NK-92 treated with Interleukin-12 subunit alpha and Interleukin-12 subunit beta, amount 100 ng/mL, for 24 hours (cell line): ENCODE results near the gene FNDC1.
"Not testable (repeated sequence)": the region's sequence is repeated elsewhere in the genome, so short reads cannot be mapped to it uniquely, and the experiment has no call there.

ENCODE experiments used
- DNase-seq: peaks from one replicate; lab custom pipeline; 2025; lab: John Stamatoyannopoulos, UW

Gene FNDC1

DNA sequence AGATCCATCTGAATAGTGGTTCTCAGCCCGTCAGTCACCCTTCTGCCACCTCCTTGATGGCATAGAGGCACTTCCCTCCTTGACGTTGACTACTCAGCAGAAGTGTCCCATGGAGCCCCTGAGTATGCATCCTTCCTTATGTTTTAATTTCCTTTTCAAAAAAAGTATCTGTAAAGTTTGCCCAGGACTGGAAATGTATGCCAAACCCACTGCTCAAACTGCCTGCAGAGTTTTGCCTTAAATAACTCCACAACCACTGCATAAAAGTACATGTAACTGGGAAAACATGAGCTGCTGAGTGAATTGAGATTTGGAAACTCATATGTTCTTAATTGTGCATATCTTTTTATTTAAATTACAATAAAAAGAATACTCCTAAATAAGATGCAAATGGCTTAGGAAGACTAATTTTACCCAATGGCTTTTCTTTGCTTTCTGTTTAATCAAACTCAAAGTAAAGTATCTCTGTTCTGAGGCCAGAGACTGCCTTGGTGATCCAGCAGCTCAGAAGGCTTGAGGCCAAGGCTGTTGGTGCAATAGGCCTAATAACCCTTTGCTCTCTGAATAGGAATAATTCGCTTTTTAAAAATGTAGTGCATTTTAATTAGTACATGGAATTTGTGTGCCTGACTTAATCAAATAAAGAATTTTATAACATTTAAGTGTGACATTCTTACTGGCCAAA, 90.4 kb downstream of the FNDC1 start:
- no peak for DNase-seq

DNA sequence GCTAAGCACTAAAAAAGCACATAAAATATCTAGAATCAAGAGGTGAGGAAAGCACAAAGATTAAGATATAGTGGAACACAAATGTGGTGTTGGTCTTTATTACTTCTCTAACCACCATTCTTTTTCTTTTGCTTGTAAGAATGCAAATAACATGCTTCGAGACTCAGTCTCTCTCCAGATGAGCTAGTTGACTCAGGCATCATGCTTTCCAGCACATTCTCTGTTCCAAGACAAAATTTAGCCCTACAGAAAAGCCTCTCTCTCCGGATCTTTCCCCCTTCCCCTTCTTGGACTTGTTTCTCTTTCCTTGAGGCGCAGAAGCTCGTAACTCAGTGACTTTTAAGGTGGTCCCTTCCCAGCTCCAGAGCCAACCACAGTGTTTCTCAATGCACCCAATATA, 91.0 kb downstream of the FNDC1 start:
- DNase-seq = no peak

DNA sequence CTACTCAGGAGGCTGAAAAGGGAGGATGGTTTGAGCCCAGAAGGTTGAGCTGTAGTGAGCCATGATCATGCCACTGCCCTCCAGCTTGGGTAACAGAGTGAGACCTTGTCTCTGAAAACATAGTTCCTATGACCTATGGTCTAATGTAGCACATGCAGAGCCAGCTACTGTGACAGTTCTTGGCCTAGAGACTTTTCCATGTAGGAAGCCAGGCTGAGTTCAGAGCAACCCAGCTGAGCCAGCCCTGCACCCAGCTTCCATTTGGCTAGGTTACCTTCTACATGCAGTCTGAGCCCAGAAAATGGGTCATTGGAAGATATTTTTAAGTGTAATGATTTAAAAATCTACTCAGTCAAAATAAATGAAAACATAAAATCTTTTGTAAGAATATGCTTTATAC, 92.8 kb downstream of the FNDC1 start:
- no peak for DNase-seq

DNA sequence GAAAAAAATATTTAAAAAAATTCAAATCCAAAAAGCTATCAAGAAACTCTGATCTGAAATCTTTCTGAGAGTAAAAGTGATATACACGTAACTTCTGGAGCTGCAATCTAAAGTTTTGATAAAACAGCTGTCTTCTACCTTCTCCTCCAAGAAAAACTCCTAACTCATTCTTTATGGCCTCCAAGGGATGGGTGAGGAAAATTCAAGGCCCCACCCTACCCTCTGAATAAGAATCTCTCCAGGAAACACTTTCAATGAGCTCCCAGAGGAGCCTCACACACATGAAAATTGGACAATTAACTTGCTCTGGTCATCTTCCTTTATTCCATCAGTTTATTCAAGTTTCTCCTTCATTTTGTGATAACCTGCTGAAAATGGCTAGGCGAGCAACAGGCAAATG, 93.4 kb downstream of the FNDC1 start:
- no peak for DNase-seq

DNA sequence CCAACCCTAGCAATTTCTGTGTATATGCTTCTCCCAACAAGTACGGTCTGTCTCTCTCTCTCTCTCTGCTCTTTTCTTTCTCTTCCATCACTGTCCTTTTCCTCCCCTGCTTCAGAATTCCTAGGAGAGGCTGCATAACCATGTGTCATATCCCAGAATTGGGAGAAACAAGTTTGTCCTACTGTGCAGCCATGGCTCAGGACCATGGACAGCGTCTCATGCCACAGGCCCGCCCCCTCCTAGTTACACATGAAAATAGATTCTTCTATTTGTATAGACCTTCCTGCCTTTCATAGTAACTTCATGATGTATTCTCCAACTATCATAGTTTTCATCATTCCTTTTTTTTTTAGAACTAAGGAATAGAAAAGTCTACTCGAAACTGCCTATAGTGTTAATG, 98.0 kb downstream of the FNDC1 start:
- DNase-seq = no peak

DNA sequence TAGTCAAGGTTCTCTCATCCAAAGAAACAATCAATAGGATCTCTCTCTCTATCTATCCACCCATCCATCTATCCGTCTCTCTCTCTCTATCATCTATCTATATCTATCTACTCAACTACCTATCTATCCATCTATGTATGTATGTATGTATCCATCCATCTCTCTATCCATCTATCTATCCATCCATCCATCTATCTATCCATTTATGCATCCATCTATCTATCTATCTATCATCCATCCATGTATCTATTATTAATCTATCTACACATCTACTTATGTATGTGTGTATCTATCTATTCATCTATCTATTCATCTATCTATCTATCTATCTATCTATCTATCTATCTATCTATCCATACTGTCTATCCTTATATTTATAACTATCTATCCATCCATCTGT, 99.3 kb downstream of the FNDC1 start:
- DNase-seq = no peak

DNA sequence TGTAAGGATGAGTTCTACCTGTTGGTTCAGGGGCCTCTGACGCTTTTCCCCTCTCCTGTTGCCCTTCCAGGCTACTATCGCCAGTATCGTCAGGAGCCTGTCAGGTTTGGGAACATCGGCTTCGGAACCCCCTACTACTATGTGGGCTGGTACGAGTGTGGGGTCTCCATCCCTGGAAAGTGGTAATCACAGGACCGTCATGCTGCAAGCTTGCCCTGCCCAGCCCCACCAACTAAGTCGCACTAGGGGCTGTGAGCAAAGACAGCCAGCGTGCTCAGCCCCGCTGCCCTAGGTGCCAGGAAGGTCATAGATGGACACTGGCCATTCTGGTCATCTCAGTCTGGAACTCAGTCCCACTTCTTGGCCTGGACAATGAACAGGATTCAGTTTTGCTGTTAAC, 102.1 kb downstream of the FNDC1 start:
- no peak for DNase-seq

DNA sequence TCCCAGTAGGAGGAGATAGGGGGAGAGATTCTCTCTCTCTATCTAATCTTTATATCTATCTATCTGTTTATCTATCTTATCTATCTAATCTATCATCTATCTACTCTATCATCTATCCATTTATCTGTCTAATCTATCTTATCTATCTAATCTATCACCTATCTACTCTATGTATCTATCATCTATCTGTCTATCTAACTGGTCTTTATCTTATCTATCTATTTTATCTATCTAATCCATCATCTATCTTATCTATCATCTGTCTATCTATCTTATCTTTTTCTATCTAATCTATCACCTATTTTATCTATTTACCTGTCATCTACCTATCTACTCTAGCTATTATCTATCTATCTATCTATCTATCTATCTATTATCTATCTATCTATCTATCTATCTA, 109.4 kb downstream of the FNDC1 start:
- no peak for DNase-seq

DNA sequence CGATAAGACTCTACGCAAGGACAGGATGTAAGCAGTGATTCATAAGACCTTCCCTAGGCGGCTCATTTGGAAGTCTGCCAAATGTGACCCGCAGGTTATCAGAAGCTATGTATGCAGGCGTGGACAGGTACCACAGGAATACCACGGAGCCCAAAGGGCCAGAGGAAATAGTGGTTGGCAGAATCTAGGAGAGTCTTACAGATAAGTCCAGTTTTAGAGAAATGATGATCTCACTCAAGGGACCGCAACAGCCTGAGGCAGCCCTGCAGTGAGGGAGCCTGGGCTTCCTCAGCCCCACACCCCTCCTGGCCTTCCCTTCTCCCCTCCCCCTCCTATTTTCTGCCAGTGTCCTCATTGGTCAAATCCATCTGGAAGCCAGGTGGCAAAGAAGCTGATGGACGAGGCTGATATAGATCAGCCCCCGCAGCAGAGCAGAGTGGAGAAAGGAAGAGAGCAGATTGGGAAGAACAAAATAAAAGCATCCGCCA, 110.6 kb downstream of the FNDC1 start:
- DNase-seq = no peak

DNA sequence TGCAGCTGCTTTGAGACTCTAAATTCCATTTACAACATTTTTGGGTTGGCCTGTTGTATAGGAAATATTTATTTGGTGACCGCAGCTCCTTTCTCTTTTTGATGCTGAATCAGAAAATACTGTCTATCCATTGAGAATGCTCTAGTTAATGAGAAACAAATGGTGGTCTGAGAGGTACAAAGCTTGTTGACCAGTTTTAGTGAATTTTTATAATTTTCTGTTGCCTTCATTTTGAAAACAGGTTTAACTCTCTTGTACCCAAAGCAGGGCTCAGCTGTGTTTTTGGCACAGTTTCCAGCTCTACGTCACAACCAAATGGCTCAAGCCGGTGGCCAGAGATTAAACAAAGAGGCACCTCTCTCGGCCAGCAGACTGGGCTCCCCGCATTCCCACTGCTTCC, 113.2 kb downstream of the FNDC1 start:
- DNase-seq = no peak

DNA sequence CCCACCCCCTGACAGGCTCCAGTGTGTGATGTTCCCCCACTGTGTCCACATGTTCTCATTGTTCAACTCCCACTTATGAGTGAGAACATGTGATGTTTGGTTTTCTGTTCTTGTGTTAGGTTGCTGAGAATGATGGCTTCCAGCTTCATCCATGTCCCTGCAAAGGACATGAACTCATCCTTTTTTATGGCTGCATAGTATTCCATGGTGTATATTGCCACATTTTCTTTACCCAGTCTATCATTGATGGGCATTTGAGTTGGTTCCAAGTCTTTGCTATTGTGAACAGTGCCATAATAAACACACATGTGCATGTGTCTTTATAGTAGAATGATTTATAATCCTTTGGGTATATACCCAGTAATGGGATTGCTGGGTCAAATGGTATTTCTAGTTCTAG, 115.5 kb downstream of the FNDC1 start:
- DNase-seq = not testable (repeated sequence)

DNA sequence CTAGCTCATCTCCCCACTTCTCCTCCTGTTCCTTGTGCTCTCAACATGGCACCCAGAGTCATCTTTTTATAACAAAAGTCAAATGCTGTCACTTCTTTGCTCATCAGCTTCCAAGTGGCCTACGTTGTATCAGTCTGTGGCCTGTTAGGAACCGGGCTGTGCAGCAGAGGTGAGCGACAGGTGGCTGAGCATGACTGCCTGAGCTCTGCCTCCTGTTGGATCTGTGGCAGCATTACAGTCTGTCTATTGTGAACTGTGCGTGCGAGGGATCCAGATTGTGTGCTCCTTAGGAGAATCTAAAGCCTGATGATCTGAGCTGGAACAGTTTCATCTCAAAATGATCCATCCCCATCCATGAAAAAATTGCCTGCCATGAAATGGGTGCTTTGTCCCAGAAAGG, 129.6 kb downstream of the FNDC1 start:
- no peak for DNase-seq

DNA sequence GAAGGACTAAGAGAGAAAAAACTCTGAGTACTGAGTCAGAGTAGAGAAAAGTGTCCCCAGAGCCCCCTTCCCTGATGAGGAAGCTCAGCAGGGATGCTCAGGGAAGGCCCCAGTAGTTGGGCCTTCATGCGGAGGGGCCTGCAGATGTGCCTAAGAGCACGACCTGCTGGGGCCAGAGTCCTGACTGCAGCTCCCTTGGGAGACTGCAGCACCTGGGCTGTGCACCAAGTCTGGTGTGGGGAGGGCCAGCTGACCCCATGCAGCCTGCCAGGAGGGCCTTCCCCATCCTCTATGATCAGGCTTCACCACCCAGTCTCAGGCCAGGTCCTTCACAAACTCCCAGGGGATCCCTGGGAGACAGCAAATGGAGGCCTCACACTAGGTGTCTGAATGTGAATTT, 130.4 kb downstream of the FNDC1 start:
- no peak for DNase-seq

DNA sequence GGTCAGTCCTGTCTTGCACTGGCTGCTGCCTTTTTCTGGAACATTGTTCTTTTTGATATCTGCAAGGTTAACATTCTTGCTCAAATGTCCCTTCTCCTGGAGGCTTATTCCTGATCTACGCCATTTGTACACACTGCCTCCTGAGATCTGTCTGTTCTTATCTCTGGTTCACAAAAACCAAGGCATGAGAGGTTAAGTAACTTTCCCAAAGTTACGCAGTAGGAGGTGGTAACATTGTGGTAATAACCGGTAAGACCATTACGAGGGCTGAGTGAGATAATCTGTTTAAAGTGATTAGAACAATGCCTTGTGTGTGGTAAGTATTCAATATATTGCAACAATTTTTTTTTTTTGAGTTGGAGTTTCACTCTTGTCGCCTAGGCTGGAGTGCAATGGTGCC, 132.1 kb downstream of the FNDC1 start:
- no peak for DNase-seq

DNA sequence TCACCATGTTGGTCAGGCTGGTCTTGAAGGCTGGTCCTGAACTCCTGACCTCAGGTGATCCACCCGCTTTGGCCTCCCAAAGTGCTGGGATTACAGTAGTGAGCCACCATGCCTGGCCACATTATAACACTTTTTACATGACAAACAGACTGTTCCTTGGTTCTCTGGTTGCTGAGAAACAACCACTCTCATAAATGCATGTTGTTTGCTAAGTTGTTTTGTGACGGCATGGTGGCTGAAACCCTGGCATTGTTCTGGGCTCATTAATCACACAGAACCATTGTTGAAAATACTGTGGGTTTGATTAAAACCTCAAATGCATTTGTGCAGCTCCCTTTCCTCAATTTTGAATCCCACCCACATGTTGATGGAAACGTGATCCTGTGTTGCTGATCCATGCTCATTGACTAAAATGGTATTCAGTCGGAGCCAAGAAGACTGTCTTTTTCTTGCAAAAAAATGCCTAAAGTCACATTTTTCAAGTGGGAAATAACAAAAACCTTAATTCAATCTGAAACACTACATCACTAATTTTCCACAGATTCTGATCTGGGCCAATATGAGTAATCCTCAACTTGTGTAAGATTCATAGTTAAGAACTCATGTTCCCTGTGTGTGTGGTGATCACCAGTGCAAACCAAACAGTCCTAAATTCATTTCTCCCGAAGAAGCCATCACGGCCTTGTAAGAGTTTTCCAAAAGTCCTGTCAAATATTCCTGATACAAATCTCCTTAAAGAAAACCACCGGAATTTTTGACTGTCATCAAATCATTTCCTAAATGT, 132.8 kb downstream of the FNDC1 start:
- DNase-seq = no peak

DNA sequence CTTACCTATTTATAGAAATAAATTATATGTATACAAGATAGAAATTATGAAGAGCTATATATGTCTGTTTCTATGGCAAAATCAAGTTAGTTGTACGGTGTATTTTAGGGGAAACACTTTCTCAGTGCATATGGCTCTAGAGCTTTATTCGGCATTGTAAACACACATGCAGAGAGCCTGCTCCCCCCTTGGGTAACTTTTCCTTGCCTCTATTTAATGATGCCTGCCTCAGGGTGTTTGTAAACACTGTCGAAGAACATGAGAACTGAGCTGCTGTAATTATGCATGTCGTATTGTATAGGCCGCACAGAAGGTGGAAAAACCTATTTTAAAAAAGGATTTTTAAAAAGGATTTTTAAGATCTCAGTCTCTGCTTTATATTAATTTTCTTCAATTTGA, 133.4 kb downstream of the FNDC1 start:
- no peak for DNase-seq

DNA sequence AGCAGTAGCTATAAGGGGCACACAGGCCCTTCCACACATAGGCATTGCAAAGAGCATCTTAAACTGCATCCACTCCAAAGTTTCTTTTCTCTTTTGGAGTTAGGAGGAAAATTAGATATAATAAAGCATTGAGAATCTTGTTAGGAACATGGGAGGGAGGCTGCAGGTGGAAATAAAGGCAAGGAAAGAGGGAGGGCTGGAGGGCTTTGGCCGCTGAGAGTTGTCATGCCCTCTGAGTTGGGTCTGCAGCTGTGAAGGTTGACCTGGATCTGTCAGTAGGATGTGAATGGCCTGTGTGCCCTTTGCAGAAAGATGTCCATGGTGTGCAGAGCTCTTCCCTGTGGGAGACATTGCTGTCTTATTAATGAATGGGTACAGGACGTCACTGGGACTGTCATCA, 134.0 kb downstream of the FNDC1 start:
- no peak for DNase-seq

DNA sequence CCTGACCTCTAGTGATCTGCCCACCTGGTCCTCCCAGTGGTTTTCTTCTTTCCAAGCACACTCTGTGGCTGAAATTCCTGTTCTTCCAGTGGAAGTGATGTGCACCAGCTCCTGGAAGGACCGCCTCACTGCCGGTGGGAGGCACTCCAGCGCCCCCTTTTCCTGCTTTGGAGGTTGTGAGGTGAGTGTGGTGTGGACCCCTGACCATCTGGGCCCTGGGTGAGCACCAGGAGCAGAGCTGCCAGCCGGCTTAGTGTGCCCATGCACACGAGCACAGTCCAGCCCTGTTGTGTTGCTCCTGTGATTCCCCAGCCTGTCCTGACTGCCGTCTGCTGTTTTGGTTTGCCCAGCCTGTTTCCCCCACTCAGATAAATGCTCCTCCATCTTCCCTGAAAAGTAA, 134.6 kb downstream of the FNDC1 start:
- DNase-seq = no peak

DNA sequence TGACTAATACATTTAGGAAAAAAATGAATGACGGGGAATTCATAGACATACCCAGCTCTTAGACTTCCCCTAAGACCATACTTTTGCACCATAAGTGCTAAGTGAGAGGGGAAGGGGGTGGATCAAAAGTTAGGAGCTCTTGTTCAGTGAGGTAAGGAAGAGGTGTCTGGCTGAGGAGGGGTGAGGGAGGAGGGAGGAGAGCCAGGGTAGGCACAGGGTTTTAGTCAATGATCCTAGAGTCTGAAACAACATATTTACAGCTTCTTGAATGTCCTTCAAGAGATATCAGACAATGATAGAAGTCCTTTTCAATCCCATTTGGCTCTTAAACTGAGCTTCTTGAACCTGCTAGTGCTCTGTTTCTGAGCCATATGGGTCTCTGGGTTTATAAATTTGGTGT, 135.4 kb downstream of the FNDC1 start:
- DNase-seq = no peak

DNA sequence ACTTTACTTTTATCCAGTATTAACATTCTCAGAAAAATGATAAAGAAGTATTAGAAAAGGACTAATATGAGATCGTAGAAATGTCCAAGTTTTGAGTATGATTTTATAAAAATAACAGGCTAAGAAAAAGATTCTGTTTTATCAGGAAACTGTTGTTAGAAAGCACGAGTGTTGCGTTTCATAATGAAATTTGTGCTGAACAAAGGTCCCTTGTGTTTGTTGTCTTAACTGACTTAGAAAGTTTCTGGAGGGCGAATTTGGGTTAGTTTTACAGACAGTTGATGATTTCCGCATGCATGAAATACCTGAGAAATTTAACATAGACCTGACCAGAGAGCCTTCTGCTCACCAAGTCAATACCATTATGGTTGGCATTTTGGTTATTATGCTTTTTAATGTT, 136.0 kb downstream of the FNDC1 start:
- no peak for DNase-seq

DNA sequence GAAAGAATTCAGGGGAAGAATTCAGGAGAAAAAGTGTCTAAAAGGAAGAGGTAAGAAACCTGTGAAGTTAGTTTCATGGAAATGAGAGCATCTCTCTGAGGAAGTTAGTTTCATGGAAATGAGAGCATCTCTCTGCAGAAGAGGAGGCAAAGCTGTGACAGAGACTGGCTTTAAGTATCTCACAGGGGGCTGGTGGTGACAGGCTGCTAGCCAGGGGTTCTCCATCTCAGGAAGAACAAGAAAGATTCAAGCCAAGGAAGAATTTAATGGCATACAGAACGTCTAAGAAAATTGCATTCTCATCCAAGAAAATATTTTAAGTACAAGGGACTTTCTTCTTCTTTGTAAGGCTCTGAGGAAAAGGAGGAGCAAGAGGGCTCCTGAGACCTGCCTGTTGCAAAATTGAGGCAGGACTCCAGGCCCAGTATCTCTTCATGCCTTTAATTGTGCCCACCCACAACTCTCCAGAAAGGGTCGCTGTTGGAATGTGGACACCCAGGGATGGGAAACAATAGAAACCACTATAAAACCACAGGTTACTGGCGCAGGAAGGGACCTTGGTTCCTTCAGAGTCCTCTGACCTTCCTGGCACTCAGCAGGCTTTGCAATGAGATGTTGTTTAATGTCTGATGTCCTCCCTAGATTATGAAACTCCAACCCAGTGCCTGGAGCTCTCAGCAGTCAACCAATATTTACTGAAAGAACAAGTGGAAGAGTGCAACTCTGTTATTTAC, 136.8 kb downstream of the FNDC1 start:
- no peak for DNase-seq

DNA sequence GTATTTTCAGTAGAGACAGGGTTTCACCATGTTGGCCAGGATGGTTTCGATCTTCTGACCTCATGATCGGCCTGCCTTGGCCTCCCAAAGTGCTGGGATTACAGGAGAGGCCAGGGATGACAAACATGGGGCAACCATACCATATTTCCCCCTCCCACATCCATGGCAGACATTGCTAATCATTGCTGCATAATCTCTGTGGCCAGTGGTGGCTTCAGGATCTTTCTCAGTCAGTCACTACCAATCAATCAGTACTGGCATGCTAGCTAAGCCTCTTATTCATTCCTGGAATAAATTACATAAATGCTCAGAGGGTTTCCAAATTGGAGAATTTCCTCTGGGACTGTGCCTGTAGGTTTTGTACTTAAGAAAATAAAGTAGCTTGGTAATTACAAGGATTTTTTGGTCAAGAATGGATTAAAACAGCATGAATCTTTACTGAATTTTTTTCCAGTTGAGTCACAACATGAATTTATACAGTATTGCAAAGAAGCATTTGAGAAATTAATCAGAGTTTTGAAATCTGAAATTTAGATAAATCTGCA, 138.1 kb downstream of the FNDC1 start:
- no peak for DNase-seq

DNA sequence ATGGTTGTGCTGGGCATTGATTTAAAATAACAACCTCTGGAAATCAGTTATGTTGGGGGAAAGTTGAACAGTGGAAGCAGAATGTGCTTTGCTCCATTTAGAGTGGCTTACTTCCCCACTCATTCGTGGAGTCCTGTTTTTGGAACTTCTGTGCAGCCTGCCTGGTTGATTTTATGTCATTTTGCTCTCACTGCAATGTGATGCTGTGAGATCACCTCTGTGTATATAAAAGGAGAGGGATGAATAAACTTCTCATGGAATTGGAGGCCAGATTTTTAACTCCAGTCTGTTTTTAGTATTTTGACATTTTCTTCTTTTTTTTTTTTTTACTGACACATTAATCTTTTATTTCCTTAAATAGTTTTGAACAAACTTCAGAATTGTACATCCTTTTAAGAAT, 139.0 kb downstream of the FNDC1 start:
- no peak for DNase-seq
